GM19372 (cell line): ENCODE data around the gene URB1.
"Not testable (repeated sequence)": the region's sequence is repeated elsewhere in the genome, so short reads cannot be mapped to it uniquely, and the experiment has no call there.

Experiments used
- ATAC-seq: cut with Tn5 transposase; IDR thresholded peaks from one replicate; pipeline ENCODE4 v1.9.1; 2021; ENCODE audit warnings: mild to moderate bottlenecking, low read depth, moderate library complexity; ENCODE audit not compliant: unreplicated experiment

Gene URB1

GRCh38 chr21:32301596-32301995, 91.2 kb downstream of the URB1 start:
- no peak for ATAC-seq

- no peak for ATAC-seq
Measured at GRCh38 chr21:32300117-32300681, 92.6 kb downstream of the URB1 start.

- no peak for ATAC-seq
Measured at GRCh38 chr21:32299695-32300094, 93.1 kb downstream of the URB1 start.

- ATAC-seq: no peak
Measured at GRCh38 chr21:32298658-32299081, 94.1 kb downstream of the URB1 start, which contains the start of gene MRAP. Gene MRAP, plus strand, starts transcription at chr21:32298855. Its CDS starts 117 bp downstream, at chr21:32298972.

GRCh38 chr21:32298148-32298559, 94.7 kb downstream of the URB1 start:
- ATAC-seq: no peak

GRCh38 chr21:32297449-32297848, 95.4 kb downstream of the URB1 start:
- no peak for ATAC-seq

- no peak for ATAC-seq
Measured at GRCh38 chr21:32285476-32285875, 107.3 kb downstream of the URB1 start.

- ATAC-seq: no peak
Measured at GRCh38 chr21:32282992-32283391, 109.8 kb downstream of the URB1 start.

- no peak for ATAC-seq
Measured at GRCh38 chr21:32281531-32281930, 111.3 kb downstream of the URB1 start.

- peak; percentile 15 for ATAC-seq
Measured at GRCh38 chr21:32279377-32279680, 113.5 kb downstream of the URB1 start.

GRCh38 chr21:32278518-32279376, 114.1 kb downstream of the URB1 start, which contains the start of gene MIS18A:
Gene MIS18A, minus strand, starts transcription at chr21:32279049. Its CDS starts 35 bp downstream, at chr21:32279014.
- ATAC-seq: peak; percentile 91

- no peak for ATAC-seq
Measured at GRCh38 chr21:32278103-32278502, 114.7 kb downstream of the URB1 start.

- no peak for ATAC-seq
Measured at GRCh38 chr21:32276671-32277070, 116.1 kb downstream of the URB1 start.

- ATAC-seq: no peak
Measured at GRCh38 chr21:32270748-32271147, 122.1 kb downstream of the URB1 start.

- not testable (repeated sequence) for ATAC-seq
Measured at GRCh38 chr21:32265321-32265720, 127.5 kb downstream of the URB1 start.

- ATAC-seq: no peak
Measured at GRCh38 chr21:32261929-32262328, 130.9 kb downstream of the URB1 start.
